Fibroblast of gingiva (primary cell): ENCODE results near the gene MMAB.
A peak's percentile ranks its signal among the peaks of the same experiment; 100 is the strongest.

ENCODE experiments used
- DNase-seq: peaks from one replicate; pipeline ENCODE4 v3.0.0-alpha.2; 2011; ENCODE audit warnings: low read depth

Gene MMAB

GRCh38 chr12:109559200-109559505, 14.2 kb downstream of the MMAB start:
- no peak for DNase-seq

GRCh38 chr12:109558374-109559199, 14.7 kb downstream of the MMAB start:
- no peak for DNase-seq

- no peak for DNase-seq
These were observed 15.5 kb downstream of the MMAB start for GRCh38 chr12:109557805-109558204.

GRCh38 chr12:109557200-109557599, 16.1 kb downstream of the MMAB start:
- no peak for DNase-seq

- DNase-seq = no peak
These were observed 17.6 kb downstream of the MMAB start for GRCh38 chr12:109555431-109556315.

GRCh38 chr12:109554761-109555160, 18.5 kb downstream of the MMAB start:
- DNase-seq = no peak

GRCh38 chr12:109553906-109554500, 19.3 kb downstream of the MMAB start:
- DNase-seq = no peak

- DNase-seq = no peak
These were observed 19.8 kb downstream of the MMAB start for GRCh38 chr12:109553483-109553882.

- no peak for DNase-seq
These were observed 20.3 kb downstream of the MMAB start for GRCh38 chr12:109552971-109553370.

- DNase-seq = no peak
These were observed 22.2 kb downstream of the MMAB start for GRCh38 chr12:109551108-109551507.

- no peak for DNase-seq
These were observed 23.0 kb downstream of the MMAB start for GRCh38 chr12:109550281-109550680.

GRCh38 chr12:109549613-109550270, 23.6 kb downstream of the MMAB start:
- no peak for DNase-seq

GRCh38 chr12:109548258-109548657, 25.0 kb downstream of the MMAB start:
- DNase-seq = no peak

GRCh38 chr12:109547286-109547685, 26.0 kb downstream of the MMAB start:
- no peak for DNase-seq

- DNase-seq = no peak
These were observed 27.5 kb downstream of the MMAB start for GRCh38 chr12:109545826-109546225.

- DNase-seq = peak; percentile 62
These were observed 28.3 kb downstream of the MMAB start for GRCh38 chr12:109544955-109545531.

GRCh38 chr12:109542876-109543275, 30.4 kb downstream of the MMAB start:
- no peak for DNase-seq

GRCh38 chr12:109542014-109542413, 31.3 kb downstream of the MMAB start:
- DNase-seq = peak; percentile 20

GRCh38 chr12:109541413-109541726, 31.9 kb downstream of the MMAB start:
- DNase-seq = no peak

GRCh38 chr12:109540526-109541412, 32.5 kb downstream of the MMAB start:
- DNase-seq = no peak

GRCh38 chr12:109539508-109539907, 33.8 kb downstream of the MMAB start:
- DNase-seq = peak; percentile 13
